PFSK-1 (cell line): Measurements from ENCODE around the gene PPP1R3D.

Experiments
- FOXP2 ChIP-seq: optimal IDR thresholded peaks from 2 replicates; pipeline ENCODE3; 2011; ENCODE audit warnings: borderline replicate concordance, control low read depth, inconsistent platforms; ENCODE audit not compliant: insufficient read depth; ENCODE audit errors: extremely low read length, extremely low read depth
- POLR2AphosphoS5 ChIP-seq: IDR thresholded peaks from 2 replicates; pipeline ENCODE4 v1.6.1; 2012; ENCODE audit warnings: low read depth, mild to moderate bottlenecking, control low read depth, low read length, moderate library complexity
- REST ChIP-seq, 2 experiments: IDR thresholded peaks; 2 replicates each; pipeline versions ENCODE4 v1.6.1 to v1.8.0; 2011 to 2012; ENCODE audit warnings: low read depth in 2 of 2, low read length in 2 of 2, control low read depth in 1 of 2, inconsistent platforms in 1 of 2, mild to moderate bottlenecking in 1 of 2, moderate library complexity in 1 of 2; ENCODE audit not compliant: insufficient read depth in 1 of 2
- SIN3A ChIP-seq: IDR thresholded peaks from 2 replicates; pipeline ENCODE4 v1.6.1; 2012; ENCODE audit warnings: mild to moderate bottlenecking, low read length, moderate library complexity, borderline replicate concordance; ENCODE audit not compliant: insufficient read depth
- TAF1 ChIP-seq: IDR thresholded peaks from 2 replicates; pipeline ENCODE4 v1.6.1; 2012; ENCODE audit warnings: low read length, control low read depth, borderline replicate concordance; ENCODE audit not compliant: insufficient read depth

Gene PPP1R3D

GRCh38 chr20:59985164-59985563, 45.1 kb upstream of the PPP1R3D start:
- no peak for TF ChIP-seq TAF1
- TF ChIP-seq POLR2AphosphoS5: no peak
- no peak for TF ChIP-seq FOXP2
- TF ChIP-seq SIN3A: no peak
- no peak for TF ChIP-seq REST (IDR thresholded peaks at IDR 0.05; ENCODE audit: insufficient read depth in 1 of 2, low read depth in 2 of 2, low read length in 2 of 2)

- TF ChIP-seq SIN3A: no peak
- no peak for TF ChIP-seq REST (IDR thresholded peaks at IDR 0.05; ENCODE audit: insufficient read depth in 1 of 2, low read depth in 2 of 2, low read length in 2 of 2)
- TF ChIP-seq FOXP2: no peak
- TF ChIP-seq POLR2AphosphoS5: no peak
- TF ChIP-seq TAF1: no peak
Observed at GRCh38 chr20:59984541-59984940, 44.4 kb upstream of the PPP1R3D start.

GRCh38 chr20:59983076-59983475, 43.0 kb upstream of the PPP1R3D start:
- TF ChIP-seq SIN3A (no peak), REST (IDR thresholded peaks at IDR 0.05; ENCODE audit: insufficient read depth in 1 of 2, low read depth in 2 of 2, low read length in 2 of 2) (no peak), FOXP2 (no peak), TAF1 (no peak), POLR2AphosphoS5 (no peak)

GRCh38 chr20:59977086-59977485, 37.0 kb upstream of the PPP1R3D start:
- TF ChIP-seq POLR2AphosphoS5 (no peak), FOXP2 (no peak), TAF1 (no peak), SIN3A (no peak), REST (IDR thresholded peaks at IDR 0.05; ENCODE audit: insufficient read depth in 1 of 2, low read depth in 2 of 2, low read length in 2 of 2) (no peak)

GRCh38 chr20:59976156-59976782, 36.2 kb upstream of the PPP1R3D start:
- TF ChIP-seq SIN3A (no peak), FOXP2 (no peak), TAF1 (no peak), POLR2AphosphoS5 (no peak), REST (IDR thresholded peaks at IDR 0.05; ENCODE audit: insufficient read depth in 1 of 2, low read depth in 2 of 2, low read length in 2 of 2) (no peak)
